SK-N-SH (cell line): ENCODE measurements around the gene POMGNT1. TPM values are rescaled to one million over a fixed set of nuclear protein-coding genes. Genes with fewer than 3 reads are reported as not detected.
A peak's percentile ranks its signal among the peaks of the same experiment; 100 is the strongest.

Experiments used
- CTCF ChIA-PET: fragments of 300-600, 350-600 bp; formaldehyde crosslinking; extraction: SDS; loops from one replicate; lab custom pipeline; 2021; lab: Yijun Ruan, JAX
- POLR2A ChIA-PET: fragments of 350-600 bp; sonication (Branson Sonifier 250); formaldehyde crosslinking; extraction: SDS; loops from one replicate; lab custom pipeline; 2020; ENCODE audit warnings: antibody characterized with exemption, inconsistent platforms; lab: Yijun Ruan, JAX
- DNase-seq: peaks from one replicate; pipeline ENCODE4 v3.0.0; 2012
- H2AFZ ChIP-seq: fragments of 200-600 bp; sonication (generic); 2 replicates; pipeline ENCODE4 v1.8.1; 2016; ENCODE audit warnings: antibody characterized with exemption, mild to moderate bottlenecking, low read depth
- H3F3A ChIP-seq: fragments of 200-600 bp; sonication (generic); replicated peaks from 2 replicates; pipeline ENCODE3; 2016; ENCODE audit warnings: antibody characterized with exemption, mild to moderate bottlenecking; ENCODE audit not compliant: insufficient read depth
- H3K27ac ChIP-seq, 2 experiments: fragments of 200-500 bp in 1 of 2; fragments of 200-600 bp in 1 of 2; sonication (Bioruptor generic) in 1 of 2; sonication (generic), shearing (Covaris generic) in 1 of 2; 2 replicates each; pipeline versions ENCODE4 v1.5.1 to v1.6.1; 2014 to 2016; ENCODE audit warnings: low read depth in 2 of 2, inconsistent platforms in 1 of 2, low read length in 1 of 2, mild to moderate bottlenecking in 1 of 2, mixed read lengths in 1 of 2
- H3K27me3 ChIP-seq: fragments of 200-600 bp; sonication (generic), shearing (Covaris generic); 2 replicates; pipeline ENCODE4 v1.6.1; 2016; ENCODE audit warnings: mixed run types; ENCODE audit not compliant: insufficient read depth
- H3K36me3 ChIP-seq, 2 experiments: fragments of 200-500 bp in 1 of 2; fragments of 200-600 bp in 1 of 2; sonication (Bioruptor generic) in 1 of 2; sonication (generic) in 1 of 2; replicated peaks in 1 of 2; 2 replicates each; pipeline versions ENCODE3 to v1.5.1; 2014 to 2016; ENCODE audit warnings: low read length in 1 of 2, mild to moderate bottlenecking in 1 of 2; ENCODE audit not compliant: insufficient read depth in 2 of 2, control insufficient read depth in 1 of 2
- H3K4me1 ChIP-seq, 2 experiments: fragments of 200-500 bp in 1 of 2; fragments of 200-600 bp in 1 of 2; sonication (Bioruptor generic) in 1 of 2; sonication (generic), shearing (Covaris generic) in 1 of 2; 2 replicates each; pipeline versions ENCODE4 v1.5.1 to v1.6.1; 2014 to 2016; ENCODE audit warnings: low read depth in 1 of 2, low read length in 1 of 2, mixed run types in 1 of 2; ENCODE audit not compliant: insufficient read depth in 2 of 2, control insufficient read depth in 1 of 2
- H3K4me2 ChIP-seq: fragments of 200-600 bp; sonication (generic), shearing (Covaris generic); 2 replicates; pipeline ENCODE4 v1.6.1; 2017; ENCODE audit warnings: mixed run types
- H3K4me3 ChIP-seq, 2 experiments: fragments of 200-500 bp in 1 of 2; fragments of 200-600 bp in 1 of 2; sonication (Bioruptor generic) in 1 of 2; sonication (generic), shearing (Covaris generic) in 1 of 2; 2 replicates each; pipeline versions ENCODE4 v1.5.1 to v1.8.1; 2014 to 2016; ENCODE audit warnings: low read depth in 2 of 2, inconsistent platforms in 1 of 2, low read length in 1 of 2, mild to moderate bottlenecking in 1 of 2, mixed read lengths in 1 of 2, moderate library complexity in 1 of 2
- H3K79me2 ChIP-seq: fragments of 200-600 bp; sonication (generic); 2 replicates; pipeline ENCODE4 v1.8.1; 2017; ENCODE audit warnings: mild to moderate bottlenecking; ENCODE audit not compliant: insufficient read depth
- H3K9ac ChIP-seq: fragments of 200-600 bp; sonication (generic); 2 replicates; pipeline ENCODE4 v1.6.1; 2017; ENCODE audit warnings: mixed run types
- H3K9me2 ChIP-seq: fragments of 200-600 bp; sonication (generic); 2 replicates; pipeline ENCODE4 v1.6.1; 2017; ENCODE audit warnings: mixed run types
- H3K9me3 ChIP-seq: fragments of 200-600 bp; sonication (generic); 2 replicates; pipeline ENCODE4 v1.6.1; 2017; ENCODE audit warnings: mixed run types, mild to moderate bottlenecking, moderate library complexity
- H4K20me1 ChIP-seq: fragments of 200-600 bp; sonication (generic); 2 replicates; pipeline ENCODE4 v1.6.1; 2017; ENCODE audit warnings: mild to moderate bottlenecking, mixed run types; ENCODE audit not compliant: insufficient read depth
- CHD2 ChIP-seq: fragments of 150-350 bp; IDR thresholded peaks from 2 replicates; pipeline ENCODE4 v1.6.1; 2018; ENCODE audit warnings: low read length; ENCODE audit not compliant: partially characterized antibody
- CTCF ChIP-seq: fragments of 200-600 bp; sonication (generic); IDR thresholded peaks from 2 replicates; pipeline ENCODE4 v1.6.1; 2017; ENCODE audit warnings: antibody characterized with exemption, mild to moderate bottlenecking, moderate library complexity
- EP300 ChIP-seq, 2 experiments: IDR thresholded peaks; 2 replicates each; pipeline versions ENCODE4 v1.4.0 to v1.6.1; 2012; ENCODE audit warnings: borderline replicate concordance in 1 of 2, low read depth in 1 of 2, low read length in 1 of 2
- FOSL2 ChIP-seq: IDR thresholded peaks from 2 replicates; pipeline ENCODE4 v1.4.0; 2012; ENCODE audit warnings: low read depth, mild to moderate bottlenecking, moderate library complexity, borderline replicate concordance
- FOXJ3 ChIP-seq: sonication (generic); formaldehyde crosslinking; IDR thresholded peaks from 2 replicates; pipeline ENCODE4 v1.5.1; 2020; ENCODE audit warnings: mild to moderate bottlenecking, missing genetic modification reagents
- GABPA ChIP-seq: IDR thresholded peaks from 2 replicates; pipeline ENCODE4 v1.4.0; 2012; ENCODE audit warnings: low read depth, mild to moderate bottlenecking
- GATA2 ChIP-seq: sonication (generic); formaldehyde crosslinking; IDR thresholded peaks from 2 replicates; pipeline ENCODE4 v1.5.0; 2020; ENCODE audit warnings: mild to moderate bottlenecking, missing genetic modification reagents
- IRF3 ChIP-seq: fragments of 150-350 bp; IDR thresholded peaks from 2 replicates; pipeline ENCODE4 v1.6.1; 2016; ENCODE audit warnings: mild to moderate bottlenecking, low read depth, low read length
- JUND ChIP-seq: IDR thresholded peaks from 2 replicates; pipeline ENCODE4 v1.4.0; 2012
- MAX ChIP-seq: IDR thresholded peaks from 2 replicates; pipeline ENCODE4 v1.4.0; 2012; ENCODE audit warnings: low read depth
- MEF2A ChIP-seq: IDR thresholded peaks from 2 replicates; pipeline ENCODE4 v1.4.0; 2012; ENCODE audit warnings: low read depth, borderline replicate concordance
- NFIC ChIP-seq: IDR thresholded peaks from 2 replicates; pipeline ENCODE4 v1.4.0; 2012; ENCODE audit warnings: borderline replicate concordance
- NRF1 ChIP-seq: IDR thresholded peaks from 2 replicates; pipeline ENCODE4 v1.6.1; 2012; ENCODE audit warnings: low read depth, mild to moderate bottlenecking, low read length
- PBX3 ChIP-seq: IDR thresholded peaks from 2 replicates; pipeline ENCODE4; 2012
- RCOR1 ChIP-seq: fragments of 150-350 bp; IDR thresholded peaks from 2 replicates; pipeline ENCODE4 v1.6.1; 2017; ENCODE audit warnings: antibody characterized with exemption, low read length
- REST ChIP-seq: IDR thresholded peaks from 2 replicates; pipeline ENCODE4 v1.6.1; 2012; ENCODE audit warnings: mild to moderate bottlenecking, low read depth, low read length, moderate library complexity
- RFX5 ChIP-seq: IDR thresholded peaks from 2 replicates; pipeline ENCODE4 v1.6.1; 2012; ENCODE audit warnings: mild to moderate bottlenecking, improper control_type of control experiment, low read length
- RXRA ChIP-seq: IDR thresholded peaks from 2 replicates; pipeline ENCODE4 v1.4.0; 2012; ENCODE audit warnings: low read depth, mild to moderate bottlenecking, borderline replicate concordance
- SMC3 ChIP-seq: IDR thresholded peaks from 2 replicates; pipeline ENCODE4 v1.6.1; 2012; ENCODE audit warnings: low read depth, low read length, improper control_type of control experiment
- WGBS: methylation state at CpG from one replicate; pipeline ENCODE4 v1.1.6; 2017; ENCODE audit warnings: low lambda C conversion rate; 5-methylcytosine and 5-hydroxymethylcytosine counted together
- polyA plus RNA-seq, 3 experiments: library from polyadenylated mRNA; depleted of rRNA; stranded (reverse); fragments of >200 nt; gene quantifications; 2 replicates each; pipeline ENCODE4 v1.2.3, GENCODE V29; 2012

The POMGNT1 gene
- polyA plus RNA-seq, 1 of the 3 experiments (the other 2 are of a cell fraction), result 165 TPM

GRCh38 chr1:46247436-46248121 lies 49.3 kb upstream of the POMGNT1 start, which contains the start of gene RAD54L (continued):
- TF ChIP-seq EP300 (IDR thresholded peaks at IDR 0.05; ENCODE audit: borderline replicate concordance in 1 of 2, low read depth in 1 of 2, low read length in 1 of 2) (no peak), IRF3 (peak; percentile 89), CHD2 (peak; percentile 94), MEF2A (no peak), MAX (peak; percentile 80), FOXJ3 (CRISPR knock-in tag) (no peak), NFIC (no peak), RCOR1 (peak; percentile 28; the same call in 1 of the 2 replicates), SMC3 (no peak), GABPA (peak; percentile 81), RXRA (no peak)

GRCh38 chr1:46246548-46247435 lies 48.6 kb upstream of the POMGNT1 start:
- H3K27ac ChIP-seq, result peak overlapping the region; percentile 56 to 60
- H3K4me1 ChIP-seq, result peaks cover 10 to 12% of the 10 kb centered on the region in 2 experiments; a peak in 2 of 4 replicates
- peaks cover 8% of the 10 kb centered on the region for H3F3A ChIP-seq
- H2AFZ ChIP-seq, result peak overlapping the region; percentile 90
- ChIA-PET POLR2A (interaction anchor here (0.7 to 1.2 kb wide), 5 partner anchors 13 to 115 kb away, joined by 3 to 5 read pairs (median 3); partner anchors contain the start of genes LRRC41, PIK3R3 and UQCRH), CTCF (interaction anchor here (0.9 to 2.4 kb wide), 7 partner anchors 12 to 96 kb away, joined by 3 to 7 read pairs (median 4); partner anchors contain the start of gene NSUN4)
- peak overlapping the region; percentile 65 to 89 for H3K4me3 ChIP-seq
- H3K79me2 ChIP-seq, result peaks cover 27% of the 10 kb centered on the region
- peak overlapping the region; percentile 82 for H3K4me2 ChIP-seq
- peak overlapping the region; percentile 75 for H3K9ac ChIP-seq
- H3K9me3 ChIP-seq, result no peaks in the 10 kb centered on the region
- H4K20me1 ChIP-seq, result no peaks in the 10 kb centered on the region
- H3K36me3 ChIP-seq, result peaks cover 5 to 7% of the 10 kb centered on the region in 2 experiments
- whole genome bisulfite sequencing, result 9% methylated on average over 29 of the region's 35 CpGs
- H3K27me3 ChIP-seq, result no peaks in the 10 kb centered on the region
- peak; percentile 75 for DNase-seq
- no peaks in the 10 kb centered on the region for H3K9me2 ChIP-seq
- no peak for TF ChIP-seq JUND
- no peak for TF ChIP-seq NRF1
- TF ChIP-seq RFX5, result no peak
- peak; percentile 20; the same call in 1 of the 2 replicates for TF ChIP-seq REST
- TF ChIP-seq GATA2 (CRISPR knock-in tag), result no peak
- no peak for TF ChIP-seq PBX3
- TF ChIP-seq CTCF, result no peak
- TF ChIP-seq MEF2A, result no peak
- TF ChIP-seq EP300 (IDR thresholded peaks at IDR 0.05; ENCODE audit: borderline replicate concordance in 1 of 2, low read depth in 1 of 2, low read length in 1 of 2), result no peak
- TF ChIP-seq CHD2, result no peak
- no peak for TF ChIP-seq FOSL2
- no peak for TF ChIP-seq RXRA
